ENCODE data around the gene PLEKHG4. TPM values are rescaled to one million over a fixed set of nuclear protein-coding genes. Genes with fewer than 3 reads are reported as not detected.

PLEKHG4 gene
- total RNA-seq, 1 experiment from 2014 or later = 13.9 TPM

DNA sequence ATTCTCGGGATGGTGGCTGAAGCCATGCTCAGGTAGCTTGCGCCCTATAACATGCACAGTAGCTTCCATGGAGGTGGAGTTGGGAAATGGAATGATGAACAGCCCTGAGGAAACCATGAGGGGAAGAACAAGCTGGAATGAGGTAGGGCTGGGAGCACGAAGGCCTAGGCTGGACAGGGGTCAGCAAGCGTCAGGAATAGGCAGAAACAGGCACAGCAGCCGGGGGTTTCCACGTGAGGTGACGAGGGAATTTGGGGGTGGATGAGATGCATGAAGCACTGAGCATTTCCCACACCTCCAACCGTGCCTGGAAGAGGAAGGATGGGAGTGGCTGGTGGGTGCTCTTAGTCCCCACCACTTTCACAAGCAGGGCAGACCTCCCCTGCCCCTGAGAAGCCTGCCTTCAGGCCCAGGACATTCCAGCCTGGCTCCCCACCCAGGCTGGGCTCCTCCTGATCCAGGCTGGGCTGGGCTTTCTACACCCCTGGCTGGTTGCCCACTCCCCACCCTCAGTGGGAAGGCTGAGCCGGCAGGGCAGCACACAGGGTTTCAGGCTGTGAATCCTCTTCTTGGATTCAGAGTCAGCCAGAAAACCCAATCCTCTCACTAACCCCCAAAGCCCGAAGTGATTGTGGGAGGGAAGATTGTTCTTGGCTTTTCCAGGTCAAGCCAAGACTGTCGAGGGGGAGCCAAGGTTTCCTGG, 21.9 kb downstream of the PLEKHG4 start:
- no peak overlapping the region for H2BK12ac ChIP-seq (ENCODE audit: insufficient read length, low read depth, low read length)
- no peaks in the 10 kb centered on the region for H4K20me1 ChIP-seq (ENCODE audit: control insufficient read depth, insufficient read depth, insufficient read length)
- H3K23ac ChIP-seq (ENCODE audit: insufficient read length, low read depth, low read length) = no peak overlapping the region
- H3K4me1 Mint-ChIP-seq = no peaks in the 10 kb centered on the region
- no peak overlapping the region for H4K8ac ChIP-seq (replicated peaks; ENCODE audit: insufficient read length, low read depth, low read length)
- no peaks in the 10 kb centered on the region for H3K4me1 ChIP-seq (ENCODE audit: insufficient read depth, low read length)
- WGBS (ENCODE audit: extremely low coverage, insufficient read length, low lambda C conversion rate) = no CpG with 5 or more reads among the region's 11 CpGs
- no peak overlapping the region; a peak in 1 of 7 replicates for H3K27ac Mint-ChIP-seq
- H3K27me3 Mint-ChIP-seq (ENCODE audit: low read depth) = peaks cover 48% of the 10 kb centered on the region
- no peak overlapping the region for H3K27ac ChIP-seq (ENCODE audit: insufficient read length, low read depth, low read length)
- no peak overlapping the region for H3K9ac ChIP-seq (ENCODE audit: extremely low read depth, insufficient read length, low read length)
- H2AK5ac ChIP-seq (ENCODE audit: insufficient read length, low read length) = no peak overlapping the region
- H4K91ac ChIP-seq (ENCODE audit: insufficient read length, low read depth, low read length) = no peak overlapping the region
- H2AFZ ChIP-seq (ENCODE audit: low read length) = no peak overlapping the region
- no peaks in the 10 kb centered on the region for H3K23me2 ChIP-seq (ENCODE audit: insufficient read length, low read depth, low read length, poor library complexity, severe bottlenecking)
- no peaks in the 10 kb centered on the region for H3K9me3 Mint-ChIP-seq
- H2BK15ac ChIP-seq (ENCODE audit: low read depth, low read length) = no peak overlapping the region
- no peak overlapping the region for H2BK120ac ChIP-seq (ENCODE audit: low read depth, low read length, poor library complexity, severe bottlenecking)
- H3T11ph ChIP-seq (ENCODE audit: low read length) = no peak overlapping the region
- no peak overlapping the region for H3K4me3 Mint-ChIP-seq
- no peak overlapping the region for H3K56ac ChIP-seq (ENCODE audit: insufficient read length, low read depth, low read length)
- DNase-seq = no peak
- no peak overlapping the region for H3K18ac ChIP-seq (ENCODE audit: insufficient read length, low read depth, low read length)
- no peaks in the 10 kb centered on the region for H3K79me2 ChIP-seq (ENCODE audit: insufficient read depth, low read length)
- no peaks in the 10 kb centered on the region for H3K9me3 ChIP-seq (ENCODE audit: control insufficient read depth, low read depth, low read length)
- H2BK5ac ChIP-seq (ENCODE audit: insufficient read length, low read length) = no peak overlapping the region
- H2BK20ac ChIP-seq (ENCODE audit: low read depth, low read length, poor library complexity, severe bottlenecking) = no peak overlapping the region
- H4K5ac ChIP-seq (ENCODE audit: insufficient read length, low read depth, low read length) = no peak overlapping the region
- no peaks in the 10 kb centered on the region for H3K36me3 Mint-ChIP-seq (ENCODE audit: insufficient read depth in 1 of 3, low read depth in 3 of 3)
- H3K79me1 ChIP-seq (ENCODE audit: insufficient read depth, low read depth, low read length, poor library complexity, severe bottlenecking) = no peaks in the 10 kb centered on the region
- H3K27me3 ChIP-seq (ENCODE audit: insufficient read depth, low read length) = no peaks in the 10 kb centered on the region
- H3K4me2 ChIP-seq (ENCODE audit: insufficient read depth, insufficient read length, low read length) = no peak overlapping the region
- no peak overlapping the region for H3K14ac ChIP-seq (ENCODE audit: insufficient read depth, low read length)
- TF ChIP-seq, protein P1, sequence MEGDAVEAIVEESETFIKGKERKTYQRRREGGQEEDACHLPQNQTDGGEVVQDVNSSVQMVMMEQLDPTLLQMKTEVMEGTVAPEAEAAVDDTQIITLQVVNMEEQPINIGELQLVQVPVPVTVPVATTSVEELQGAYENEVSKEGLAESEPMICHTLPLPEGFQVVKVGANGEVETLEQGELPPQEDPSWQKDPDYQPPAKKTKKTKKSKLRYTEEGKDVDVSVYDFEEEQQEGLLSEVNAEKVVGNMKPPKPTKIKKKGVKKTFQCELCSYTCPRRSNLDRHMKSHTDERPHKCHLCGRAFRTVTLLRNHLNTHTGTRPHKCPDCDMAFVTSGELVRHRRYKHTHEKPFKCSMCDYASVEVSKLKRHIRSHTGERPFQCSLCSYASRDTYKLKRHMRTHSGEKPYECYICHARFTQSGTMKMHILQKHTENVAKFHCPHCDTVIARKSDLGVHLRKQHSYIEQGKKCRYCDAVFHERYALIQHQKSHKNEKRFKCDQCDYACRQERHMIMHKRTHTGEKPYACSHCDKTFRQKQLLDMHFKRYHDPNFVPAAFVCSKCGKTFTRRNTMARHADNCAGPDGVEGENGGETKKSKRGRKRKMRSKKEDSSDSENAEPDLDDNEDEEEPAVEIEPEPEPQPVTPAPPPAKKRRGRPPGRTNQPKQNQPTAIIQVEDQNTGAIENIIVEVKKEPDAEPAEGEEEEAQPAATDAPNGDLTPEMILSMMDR (conservative IDR thresholded peaks at IDR 0.05) = no peak
- no peak overlapping the region for H3K4ac ChIP-seq (ENCODE audit: low read depth, low read length)

Measured in H9 (cell line).